ENCODE results near the gene FREM1. TPM values are rescaled to one million over a fixed set of nuclear protein-coding genes. Genes with fewer than 3 reads are reported as not detected.

The FREM1 gene
- total RNA-seq, 1 donor from 2014 or later = 18.2 TPM

GRCh38 chr9:14760060-14760459, 150.2 kb downstream of the FREM1 start:
- no peak for DNase-seq

DNA sequence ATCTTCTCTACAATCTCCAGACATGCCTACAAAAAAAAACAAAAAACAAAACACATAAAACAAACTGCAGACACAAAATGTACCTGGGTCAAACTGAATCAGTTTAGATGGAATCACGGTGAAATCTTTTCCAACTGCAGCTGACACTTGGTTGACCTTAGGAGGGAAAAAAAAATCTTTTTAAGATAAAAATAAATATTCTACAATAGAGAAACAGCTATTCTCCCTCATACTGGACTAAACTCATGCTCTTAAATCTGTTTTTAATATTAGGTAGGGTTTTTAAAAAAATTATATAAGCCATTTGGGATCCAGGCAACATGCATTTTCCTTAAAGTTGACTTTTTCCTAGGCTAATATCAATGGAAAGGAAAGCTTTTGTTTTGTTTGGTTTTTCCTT, 153.9 kb downstream of the FREM1 start:
- no peak for DNase-seq

GRCh38 chr9:14752871-14753270, 157.4 kb downstream of the FREM1 start:
- DNase-seq = no peak

DNA sequence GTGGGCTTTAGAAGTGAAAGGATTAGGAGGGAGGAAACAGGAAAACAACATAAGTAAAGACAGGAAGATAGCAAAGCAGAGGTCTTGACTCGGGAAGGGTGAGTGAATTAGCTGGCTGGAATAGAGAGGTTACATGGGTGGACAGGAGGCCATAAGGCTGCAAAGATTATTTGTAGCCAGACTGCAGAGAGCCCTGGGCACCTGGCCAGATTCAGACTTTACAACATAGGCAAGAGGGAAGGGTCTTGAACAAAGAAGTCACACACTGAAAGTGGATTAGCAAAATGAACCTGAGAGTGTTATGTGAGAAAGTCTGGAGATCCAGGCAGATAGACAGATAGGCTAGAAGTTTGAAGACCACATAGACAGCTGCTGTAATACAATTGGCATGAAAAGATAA, 158.0 kb downstream of the FREM1 start:
- DNase-seq = peak; percentile 55

- DNase-seq = peak; percentile 61
Observed at GRCh38 chr9:14750821-14751220, 159.4 kb downstream of the FREM1 start.

DNA sequence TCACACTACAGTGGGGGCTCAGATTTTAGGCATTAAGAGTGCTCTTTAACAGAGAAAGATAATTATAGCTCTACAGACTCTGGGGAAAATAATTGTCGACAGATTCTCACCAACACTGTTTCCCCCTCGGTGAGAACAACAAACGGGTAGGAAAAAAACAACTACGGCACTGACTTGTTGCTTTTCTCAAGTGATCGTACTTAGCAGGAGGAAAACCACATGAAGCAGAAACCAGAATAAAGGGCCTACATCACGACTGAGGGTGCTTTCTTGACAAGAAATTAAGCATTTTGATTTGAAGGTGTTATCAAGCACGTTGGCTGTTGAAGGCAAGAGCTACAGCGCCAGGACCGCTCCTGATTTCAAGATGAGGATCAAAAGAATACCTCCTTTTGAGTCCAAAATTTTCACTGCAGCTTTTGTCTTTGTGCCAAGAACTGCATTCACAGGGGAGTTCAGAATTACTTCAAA, 160.5 kb downstream of the FREM1 start:
- peak; percentile 28 for DNase-seq

DNA sequence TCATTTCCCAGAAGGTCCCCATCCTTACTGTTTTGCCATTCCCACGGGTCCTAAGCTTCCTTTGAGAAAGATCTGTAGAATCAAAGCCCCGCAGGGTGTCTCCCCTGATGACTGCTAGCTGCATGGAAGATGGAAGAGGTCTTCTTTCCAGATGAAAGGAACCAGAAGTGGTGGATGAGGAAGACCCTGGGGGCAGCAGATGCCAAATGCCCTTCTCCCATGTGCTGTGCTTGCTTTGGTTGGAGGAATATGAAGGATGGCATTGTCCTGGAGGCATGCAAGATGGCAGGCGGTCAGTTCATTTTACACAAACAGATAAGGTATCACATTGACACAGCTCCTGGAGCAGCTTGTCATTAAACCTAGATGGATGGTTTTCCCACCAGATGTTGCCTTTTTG, 161.9 kb downstream of the FREM1 start:
- no peak for DNase-seq

- no peak for DNase-seq
Observed at GRCh38 chr9:14747111-14747510, 163.1 kb downstream of the FREM1 start.

DNA sequence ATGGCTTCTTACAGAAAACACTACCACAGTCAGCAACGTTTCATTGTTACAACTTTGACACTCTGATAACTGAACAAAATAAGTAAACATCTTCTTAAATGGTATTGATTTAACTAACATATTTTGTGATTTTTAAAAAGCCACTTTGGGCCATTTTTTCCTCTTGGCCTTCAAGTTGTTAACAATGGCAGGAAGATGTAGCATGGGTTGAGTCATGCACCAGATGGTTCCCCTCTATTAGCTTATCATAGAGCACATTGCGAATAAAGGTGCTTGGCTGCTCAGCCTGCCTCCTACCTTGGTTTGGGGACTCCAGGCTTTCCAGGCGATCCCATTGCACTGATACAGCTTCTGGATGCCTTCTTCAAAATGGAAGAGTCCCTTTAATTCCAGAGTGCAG, 163.6 kb downstream of the FREM1 start:
- no peak for DNase-seq

DNA sequence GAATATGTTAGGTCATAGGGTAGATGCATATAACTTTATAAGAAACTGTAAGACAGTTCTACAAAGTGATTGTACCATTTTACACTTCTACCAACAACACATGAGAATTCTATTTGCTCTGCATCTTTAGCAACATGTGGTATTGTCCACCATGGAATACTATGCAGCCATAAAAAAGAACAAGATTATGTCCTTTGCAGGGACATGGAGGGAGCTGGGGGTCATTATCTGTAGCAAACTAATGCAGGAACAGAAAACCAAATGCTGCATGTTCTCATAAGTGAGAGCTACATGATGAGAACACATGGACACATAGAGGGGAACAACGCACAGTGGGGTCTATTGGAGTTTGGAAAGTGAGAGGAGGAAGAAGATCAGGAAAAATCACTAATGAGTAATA, 165.5 kb downstream of the FREM1 start:
- DNase-seq = no peak

GRCh38 chr9:14741369-14741768, 168.9 kb downstream of the FREM1 start:
- no peak for DNase-seq

GRCh38 chr9:14733133-14733532, 177.1 kb downstream of the FREM1 start:
- no peak for DNase-seq

DNA sequence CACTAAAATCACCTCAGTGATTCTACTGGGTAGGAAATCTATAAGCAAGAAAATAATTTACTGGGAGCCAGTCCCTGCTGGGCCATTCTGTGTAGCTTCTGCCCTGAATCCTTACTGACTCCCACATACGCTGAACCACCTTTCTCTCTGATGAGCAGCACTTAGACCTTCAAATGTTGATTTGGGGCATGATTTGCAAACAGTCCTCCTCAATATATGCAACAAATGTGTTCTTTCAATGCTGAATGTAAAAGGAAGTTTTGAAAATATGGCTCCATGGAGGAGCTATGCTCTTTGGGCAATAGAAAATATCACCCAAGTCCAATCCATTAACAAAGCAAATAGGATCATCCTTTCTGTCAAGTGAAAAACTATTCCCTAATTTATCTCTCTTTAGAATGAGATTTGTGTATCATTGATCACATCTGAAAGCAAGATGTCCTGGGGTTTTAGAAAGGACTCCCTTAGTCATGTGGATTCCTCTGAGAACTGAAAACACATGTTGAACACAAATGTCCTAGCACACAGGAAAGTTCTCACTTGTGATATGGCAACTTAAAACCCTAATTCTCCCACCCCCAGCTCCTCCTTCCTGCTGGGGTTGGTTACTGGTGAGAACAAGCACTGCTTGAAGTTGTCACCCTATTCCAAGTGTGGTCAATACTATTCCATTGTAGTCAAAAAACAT, 178.8 kb downstream of the FREM1 start:
- DNase-seq = no peak

- peak; percentile 89 for DNase-seq
Observed at GRCh38 chr9:14730461-14730898, 179.7 kb downstream of the FREM1 start.

DNA sequence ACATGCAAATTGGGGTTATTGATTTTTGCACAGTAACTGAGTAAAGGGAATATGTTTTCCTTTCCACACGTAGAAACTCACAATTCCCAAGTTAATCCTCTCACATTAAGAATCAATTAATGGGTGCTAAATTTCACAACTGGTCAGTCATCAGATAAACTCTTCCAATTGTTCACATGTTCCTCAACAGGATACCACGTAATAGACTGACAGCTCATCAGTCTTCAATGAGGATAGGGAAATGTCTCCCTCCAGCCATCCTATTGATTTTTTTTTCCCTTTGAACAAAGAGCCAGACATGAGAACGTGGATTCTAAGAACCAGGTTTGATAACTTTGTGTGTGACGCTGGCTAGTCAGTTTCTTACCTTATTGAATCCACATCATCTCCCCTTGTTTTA, 186.9 kb downstream of the FREM1 start:
- no peak for DNase-seq

GRCh38 chr9:14722391-14723035, 187.7 kb downstream of the FREM1 start, which contains the start of gene CER1:
Gene CER1, minus strand, starts transcription at chr9:14722733. Its CDS starts 61 bp downstream, at chr9:14722672.
- DNase-seq = peak; percentile 24

GRCh38 chr9:14719231-14719923, 190.9 kb downstream of the FREM1 start:
- no peak for DNase-seq

DNA sequence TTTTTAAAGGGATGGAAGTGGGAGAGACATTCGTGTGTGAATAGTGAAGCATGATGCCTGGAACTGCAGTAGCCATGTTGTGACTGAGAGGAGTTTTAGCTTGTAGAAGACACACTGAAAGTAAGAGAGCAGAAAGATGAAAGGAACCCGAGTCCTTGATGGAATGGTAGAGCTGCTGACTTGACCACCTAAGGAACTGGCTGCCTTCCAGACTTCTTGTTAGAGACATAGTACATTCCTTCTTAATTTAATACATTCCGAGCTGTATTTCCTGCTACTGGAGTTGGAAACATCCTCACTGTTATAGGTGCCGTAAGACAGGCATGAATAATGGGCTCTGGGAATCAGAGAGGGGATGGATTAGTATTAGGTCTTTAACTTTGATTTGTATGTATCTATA, 195.1 kb downstream of the FREM1 start:
- no peak for DNase-seq

DNA sequence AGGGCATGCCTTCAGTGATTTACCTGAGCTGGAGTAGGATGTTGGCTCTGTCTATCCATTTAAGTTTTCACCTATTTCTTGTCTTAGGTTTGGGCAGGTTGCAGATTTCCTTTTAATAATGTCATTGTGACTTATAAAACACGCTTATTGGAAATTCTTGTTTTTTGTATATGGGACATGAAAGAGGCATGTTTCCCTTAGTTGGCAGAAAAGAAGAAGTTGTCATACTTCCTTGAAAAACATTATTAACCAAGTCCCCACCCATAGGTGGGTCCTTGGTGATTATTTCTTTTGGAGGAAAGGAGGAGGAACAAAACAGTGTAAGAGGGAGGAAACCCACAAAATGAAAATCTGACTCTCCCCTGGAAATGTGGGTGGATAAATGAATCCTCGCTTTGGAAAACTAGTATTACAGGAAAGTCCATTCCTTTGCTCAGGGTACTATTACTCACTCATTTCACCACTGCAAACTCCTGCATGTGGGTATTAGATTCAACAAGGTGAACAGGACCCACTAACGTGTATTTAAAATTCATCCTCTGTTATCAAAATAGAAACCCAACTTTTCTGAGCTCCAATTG, 197.0 kb downstream of the FREM1 start:
- no peak for DNase-seq

GRCh38 chr9:14710804-14711203, 199.4 kb downstream of the FREM1 start:
- no peak for DNase-seq

- DNase-seq = no peak
Observed at GRCh38 chr9:14706530-14707140, 203.6 kb downstream of the FREM1 start.

DNA sequence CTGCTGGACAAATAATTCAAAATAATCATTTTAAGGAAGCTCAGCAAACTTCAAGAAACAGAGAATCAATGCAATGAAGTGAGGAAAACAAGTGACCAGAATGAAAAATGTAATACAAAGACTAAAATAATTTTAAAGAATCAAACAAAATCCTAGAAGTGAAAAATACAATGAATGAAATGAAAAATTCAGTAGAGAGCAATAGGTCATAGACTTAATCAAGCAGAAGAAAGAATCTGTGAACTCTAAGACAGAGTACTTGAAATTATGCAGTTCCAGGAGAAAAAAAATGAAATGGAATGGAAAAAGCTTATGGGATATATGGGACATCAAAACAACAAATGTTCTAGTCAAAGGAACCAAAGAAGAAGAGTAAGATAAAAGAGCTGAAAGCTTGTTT, 205.1 kb downstream of the FREM1 start:
- DNase-seq = no peak
